H9 (cell line): ENCODE data around the gene QSOX1. TPM values are rescaled to one million over a fixed set of nuclear protein-coding genes. Genes with fewer than 3 reads are reported as not detected.

Experiments used
- DNase-seq: peaks from one replicate; pipeline ENCODE4 v3.0.0-alpha.2; 2017
- H2AFZ ChIP-seq: one replicate; pipeline ENCODE4 v1.6.1; 2013; ENCODE audit warnings: mild to moderate bottlenecking, low read length, control low read depth, moderate library complexity
- H2AK5ac ChIP-seq: 2 replicates; pipeline ENCODE4 v1.6.1; 2013; ENCODE audit warnings: low read length, control low read depth, mixed read lengths; ENCODE audit not compliant: insufficient read length
- H2BK120ac ChIP-seq: one replicate; pipeline ENCODE4 v1.6.1; 2013; ENCODE audit warnings: low read depth, mild to moderate bottlenecking, low read length, control low read depth, inconsistent platforms; ENCODE audit not compliant: poor library complexity, severe bottlenecking
- H2BK12ac ChIP-seq: 2 replicates; pipeline ENCODE4 v1.6.1; 2013; ENCODE audit warnings: low read length, control low read depth, mixed read lengths, low read depth; ENCODE audit not compliant: insufficient read length
- H2BK15ac ChIP-seq: 2 replicates; pipeline ENCODE4 v1.6.1; 2013; ENCODE audit warnings: low read depth, low read length, control low read depth
- H2BK20ac ChIP-seq: one replicate; pipeline ENCODE4 v1.6.1; 2013; ENCODE audit warnings: low read depth, mild to moderate bottlenecking, low read length, control low read depth, inconsistent platforms; ENCODE audit not compliant: poor library complexity, severe bottlenecking
- H2BK5ac ChIP-seq: 2 replicates; pipeline ENCODE4 v1.6.1; 2013; ENCODE audit warnings: low read length, control low read depth, mixed read lengths; ENCODE audit not compliant: insufficient read length
- H3K14ac ChIP-seq: 2 replicates; pipeline ENCODE4 v1.6.1; 2013; ENCODE audit warnings: low read length, control low read depth; ENCODE audit not compliant: insufficient read depth
- H3K18ac ChIP-seq: 2 replicates; pipeline ENCODE4 v1.6.1; 2013; ENCODE audit warnings: low read depth, mild to moderate bottlenecking, mixed read lengths, low read length, control low read depth; ENCODE audit not compliant: insufficient read length
- H3K23ac ChIP-seq: 2 replicates; pipeline ENCODE4 v1.6.1; 2013; ENCODE audit warnings: low read length, control low read depth, mixed read lengths, low read depth; ENCODE audit not compliant: insufficient read length
- H3K23me2 ChIP-seq: 2 replicates; pipeline ENCODE4 v1.6.1; 2013; ENCODE audit warnings: low read depth, mild to moderate bottlenecking, mixed read lengths, low read length, control low read depth; ENCODE audit not compliant: insufficient read length, poor library complexity, severe bottlenecking
- H3K27ac ChIP-seq: 2 replicates; pipeline ENCODE4 v1.5.1; 2013; ENCODE audit warnings: low read length, control low read depth, mixed read lengths, low read depth; ENCODE audit not compliant: insufficient read length
- H3K27me3 ChIP-seq: 2 replicates; pipeline ENCODE4 v1.6.1; 2013; ENCODE audit warnings: low read length, control low read depth, inconsistent platforms; ENCODE audit not compliant: insufficient read depth
- H3K4ac ChIP-seq: 2 replicates; pipeline ENCODE4 v1.6.1; 2013; ENCODE audit warnings: low read depth, mild to moderate bottlenecking, control low read depth, inconsistent platforms, low read length, moderate library complexity
- H3K4me1 ChIP-seq: 2 replicates; pipeline ENCODE4 v1.6.1; 2013; ENCODE audit warnings: low read length, control low read depth, inconsistent platforms; ENCODE audit not compliant: insufficient read depth
- H3K4me2 ChIP-seq: 2 replicates; pipeline ENCODE4 v1.6.1; 2013; ENCODE audit warnings: low read length, control low read depth, mixed read lengths; ENCODE audit not compliant: insufficient read length, insufficient read depth
- H3K56ac ChIP-seq: 2 replicates; pipeline ENCODE4 v1.6.1; 2013; ENCODE audit warnings: low read depth, mild to moderate bottlenecking, mixed read lengths, low read length, control low read depth; ENCODE audit not compliant: insufficient read length
- H3K79me1 ChIP-seq: 2 replicates; pipeline ENCODE4 v1.6.1; 2013; ENCODE audit warnings: low read depth, mild to moderate bottlenecking, moderate library complexity, low read length, control low read depth, inconsistent platforms; ENCODE audit not compliant: insufficient read depth, poor library complexity, severe bottlenecking
- H3K79me2 ChIP-seq: 2 replicates; pipeline ENCODE4 v1.6.1; 2013; ENCODE audit warnings: low read length, control low read depth, inconsistent platforms; ENCODE audit not compliant: insufficient read depth
- H3K9ac ChIP-seq: 2 replicates; pipeline ENCODE4 v1.6.1; 2013; ENCODE audit warnings: low read length, control low read depth, mixed read lengths; ENCODE audit not compliant: insufficient read length; ENCODE audit errors: extremely low read depth
- H3K9me3 ChIP-seq: one replicate; pipeline ENCODE4 v1.6.1; 2013; ENCODE audit warnings: low read depth, low read length, inconsistent platforms; ENCODE audit not compliant: control insufficient read depth
- H3T11ph ChIP-seq: one replicate; pipeline ENCODE4 v1.6.1; 2013; ENCODE audit warnings: mild to moderate bottlenecking, low read length, control low read depth, inconsistent platforms
- H4K20me1 ChIP-seq: one replicate; pipeline ENCODE4 v1.6.1; 2013; ENCODE audit not compliant: control insufficient read depth, insufficient read length, insufficient read depth
- H4K5ac ChIP-seq: 2 replicates; pipeline ENCODE4 v1.6.1; 2013; ENCODE audit warnings: low read depth, mild to moderate bottlenecking, mixed read lengths, low read length, control low read depth; ENCODE audit not compliant: insufficient read length
- H4K8ac ChIP-seq: replicated peaks from 2 replicates; pipeline ENCODE4 v1.6.1; 2013; ENCODE audit warnings: low read length, control low read depth, mixed read lengths, low read depth; ENCODE audit not compliant: insufficient read length
- H4K91ac ChIP-seq: 2 replicates; pipeline ENCODE4 v1.6.1; 2013; ENCODE audit warnings: low read depth, mild to moderate bottlenecking, moderate library complexity, mixed read lengths, low read length, control low read depth; ENCODE audit not compliant: insufficient read length
- H3K27ac Mint-ChIP-seq, 3 experiments: 2 replicates in 2 of 3; 3 replicates in 1 of 3; pipeline ENCODE4 v1.8.0; 2020 to 2021; ENCODE audit warnings: mixed read lengths in 3 of 3, mild to moderate bottlenecking in 1 of 3, moderate library complexity in 1 of 3
- H3K27me3 Mint-ChIP-seq: 2 replicates; pipeline ENCODE4 v1.8.0; 2021; ENCODE audit warnings: low read depth, mild to moderate bottlenecking, moderate library complexity, mixed read lengths
- H3K36me3 Mint-ChIP-seq, 3 experiments: 2 replicates in 2 of 3; 3 replicates in 1 of 3; pipeline ENCODE4 v1.8.0; 2020 to 2021; ENCODE audit warnings: low read depth in 3 of 3, mixed read lengths in 3 of 3; ENCODE audit not compliant: insufficient read depth in 1 of 3
- H3K4me1 Mint-ChIP-seq, 2 experiments: 2 replicates each; pipeline ENCODE4 v1.8.0; 2020; ENCODE audit warnings: mixed read lengths in 2 of 2
- H3K4me3 Mint-ChIP-seq, 2 experiments: 2 replicates in 1 of 2; 3 replicates in 1 of 2; pipeline ENCODE4 v1.8.0; 2020 to 2021; ENCODE audit warnings: mild to moderate bottlenecking in 2 of 2, mixed read lengths in 2 of 2, moderate library complexity in 1 of 2
- H3K9me3 Mint-ChIP-seq, 2 experiments: 2 replicates in 1 of 2; 3 replicates in 1 of 2; pipeline ENCODE4 v1.8.0; 2020; ENCODE audit warnings: mild to moderate bottlenecking in 2 of 2, mixed read lengths in 2 of 2, moderate library complexity in 1 of 2
- WGBS: extraction: QIAGEN DNeasy Blood & Tissue Kit; methylation state at CpG from one replicate; pipeline ENCODE4 v1.1.7; 2013; ENCODE audit warnings: missing lambda C conversion rate, low lambda C conversion rate, mixed read lengths; ENCODE audit not compliant: insufficient read length; ENCODE audit errors: extremely low coverage; 5-methylcytosine and 5-hydroxymethylcytosine counted together
- total RNA-seq: library from RNA; stranded (reverse); gene quantifications from 2 replicates; pipeline ENCODE4 v1.2.1, GENCODE V29; 2021
- TF ChIP-seq, protein P1 (sequence below): fragments of 200-600 bp; sonication (generic); conservative IDR thresholded peaks from 3 replicates; pipeline ENCODE4 v1.8.0; 2021; ENCODE audit warnings: antibody characterized with exemption, mild to moderate bottlenecking

QSOX1 gene
- total RNA-seq, 1 experiment from 2014 or later = 79.2 TPM

DNA sequence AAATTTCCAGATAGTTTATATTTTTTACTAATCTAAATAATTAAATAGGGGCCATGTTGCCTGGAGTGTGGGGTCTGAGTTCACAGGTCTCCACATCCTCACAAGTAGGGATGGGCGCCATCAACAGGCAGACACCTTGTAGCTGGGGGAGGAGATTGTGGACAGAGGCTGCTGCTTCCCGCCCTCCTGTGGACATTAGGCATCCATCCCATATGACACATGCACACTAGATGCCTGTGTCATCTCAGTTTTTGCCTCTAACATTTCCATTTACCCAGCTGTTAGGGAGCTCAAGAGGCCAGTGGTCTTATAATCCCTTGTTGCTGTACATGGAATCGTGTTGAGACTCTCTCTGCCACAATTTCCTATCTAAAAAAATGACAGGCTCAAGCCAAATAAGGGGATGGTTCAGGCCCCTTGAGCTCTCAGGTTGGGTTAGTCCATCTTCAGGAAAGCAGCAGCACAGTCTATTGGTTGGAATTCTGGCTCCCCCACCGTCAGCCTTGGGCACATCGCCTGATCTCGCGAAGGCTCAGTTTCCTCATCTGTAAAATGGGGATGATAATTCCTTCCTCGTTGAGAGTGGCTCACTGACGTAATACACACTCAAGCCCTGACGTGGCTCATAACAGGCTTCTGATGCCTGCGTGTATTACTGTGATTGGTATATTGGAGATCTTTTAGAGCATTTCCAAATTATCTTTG, 89.0 kb downstream of the QSOX1 start:
- Histone ChIP-seq H3K27ac (no peak overlapping the region), H2BK12ac (no peak overlapping the region), H3K23ac (no peak overlapping the region), H3K9ac (no peak overlapping the region), H2BK5ac (no peak overlapping the region), H4K5ac (no peak overlapping the region), H4K91ac (no peak overlapping the region), H3K79me1 (no peaks in the 10 kb centered on the region), H2AK5ac (no peak overlapping the region), H3K4me1 (peaks cover 4% of the 10 kb centered on the region; the same call in 1 of the 2 replicates), H3T11ph (no peak overlapping the region), H3K4me2 (no peak overlapping the region), H2BK15ac (no peak overlapping the region), H2AFZ (no peak overlapping the region), H2BK20ac (no peak overlapping the region), H3K23me2 (no peaks in the 10 kb centered on the region), H3K9me3 (no peaks in the 10 kb centered on the region), H3K56ac (no peak overlapping the region), H4K20me1 (no peaks in the 10 kb centered on the region), H3K27me3 (no peaks in the 10 kb centered on the region), H3K79me2 (no peaks in the 10 kb centered on the region), H3K4ac (no peak overlapping the region), H4K8ac (no peak overlapping the region), H2BK120ac (no peak overlapping the region), H3K14ac (no peak overlapping the region), H3K18ac (no peak overlapping the region)
- Mint-ChIP-seq H3K4me3 (no peak overlapping the region), H3K4me1 (peaks cover 45 to 73% of the 10 kb centered on the region in 2 experiments), H3K9me3 (peaks cover 0 to 3% of the 10 kb centered on the region in 2 experiments; a peak in 1 of 5 replicates), H3K27me3 (peaks cover 29% of the 10 kb centered on the region), H3K36me3 (no peaks in the 10 kb centered on the region), H3K27ac (no peak overlapping the region)
- TF ChIP-seq, protein P1, sequence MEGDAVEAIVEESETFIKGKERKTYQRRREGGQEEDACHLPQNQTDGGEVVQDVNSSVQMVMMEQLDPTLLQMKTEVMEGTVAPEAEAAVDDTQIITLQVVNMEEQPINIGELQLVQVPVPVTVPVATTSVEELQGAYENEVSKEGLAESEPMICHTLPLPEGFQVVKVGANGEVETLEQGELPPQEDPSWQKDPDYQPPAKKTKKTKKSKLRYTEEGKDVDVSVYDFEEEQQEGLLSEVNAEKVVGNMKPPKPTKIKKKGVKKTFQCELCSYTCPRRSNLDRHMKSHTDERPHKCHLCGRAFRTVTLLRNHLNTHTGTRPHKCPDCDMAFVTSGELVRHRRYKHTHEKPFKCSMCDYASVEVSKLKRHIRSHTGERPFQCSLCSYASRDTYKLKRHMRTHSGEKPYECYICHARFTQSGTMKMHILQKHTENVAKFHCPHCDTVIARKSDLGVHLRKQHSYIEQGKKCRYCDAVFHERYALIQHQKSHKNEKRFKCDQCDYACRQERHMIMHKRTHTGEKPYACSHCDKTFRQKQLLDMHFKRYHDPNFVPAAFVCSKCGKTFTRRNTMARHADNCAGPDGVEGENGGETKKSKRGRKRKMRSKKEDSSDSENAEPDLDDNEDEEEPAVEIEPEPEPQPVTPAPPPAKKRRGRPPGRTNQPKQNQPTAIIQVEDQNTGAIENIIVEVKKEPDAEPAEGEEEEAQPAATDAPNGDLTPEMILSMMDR = no peak; the same call in 2 of the 3 replicates
- WGBS = no CpG with 5 or more reads among the region's 11 CpGs
- DNase-seq = no peak
